ENCODE data around the gene CYP27A1. TPM values are rescaled to one million over a fixed set of nuclear protein-coding genes. Genes with fewer than 3 reads are reported as not detected.
A peak's percentile ranks its signal among the peaks of the same experiment; 100 is the strongest.

CYP27A1 gene
- total RNA-seq, 1 experiment from 2014 or later, result 20.9 TPM

DNA sequence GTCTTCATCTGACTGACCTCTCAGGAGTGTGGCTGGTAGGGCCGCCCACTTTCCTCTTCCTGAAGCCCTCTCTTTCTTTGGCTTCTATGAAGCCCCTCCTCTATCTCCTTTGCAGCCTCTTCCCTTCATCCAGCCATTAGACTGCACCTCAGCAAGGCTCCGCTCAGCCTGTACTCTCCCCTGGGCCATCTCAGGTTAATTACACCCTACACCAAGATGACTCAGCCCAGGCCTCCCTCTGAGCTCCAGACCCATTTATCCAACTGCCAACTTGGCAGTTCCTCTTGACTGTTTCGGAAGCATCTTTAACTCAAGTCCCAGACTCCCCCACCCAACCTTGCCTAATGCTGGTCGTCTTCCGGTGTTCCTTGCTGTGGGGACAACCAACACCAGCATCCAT is 71.8 kb downstream of the CYP27A1 start:
- H3K27me3 ChIP-seq (replicated peaks; ENCODE audit: control insufficient read depth, insufficient read depth, low read length), result peaks cover 2% of the 10 kb centered on the region; the same call in 1 of the 2 replicates
- peaks cover 7% of the 10 kb centered on the region for H3K27me3 Mint-ChIP-seq (ENCODE audit: insufficient read depth, unreplicated experiment)

DNA sequence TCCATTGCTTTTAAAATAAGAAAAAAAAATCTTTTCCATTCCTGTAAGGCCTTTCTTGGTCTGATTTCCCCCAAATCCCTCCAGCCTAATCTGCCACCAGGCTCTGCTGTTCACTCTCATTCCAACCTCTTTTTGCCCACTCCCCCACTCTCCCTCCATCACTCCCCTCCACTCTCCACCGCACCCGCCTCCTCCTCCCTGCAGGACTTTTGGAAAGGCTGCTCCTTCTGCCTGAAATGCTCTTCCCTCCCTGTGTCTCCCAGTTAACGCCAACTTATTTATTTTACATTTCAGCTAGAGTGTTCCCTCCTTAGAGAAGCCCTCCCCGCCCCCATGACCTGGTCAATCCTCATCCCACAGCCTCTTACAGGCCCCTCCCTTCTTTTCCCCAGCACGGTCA is 72.9 kb downstream of the CYP27A1 start:
- Histone ChIP-seq H3K9me3 (no peaks in the 10 kb centered on the region), H3K27me3 (replicated peaks; ENCODE audit: control insufficient read depth, insufficient read depth, low read length) (peaks cover 4% of the 10 kb centered on the region; the same call in 1 of the 2 replicates), H3K36me3 (ENCODE audit: control insufficient read depth, insufficient read depth, low read length) (no peaks in the 10 kb centered on the region), H3K4me3 (ENCODE audit: low read depth, low read length) (no peak overlapping the region), H3K4me1 (peaks cover 36% of the 10 kb centered on the region)
- intact Hi-C loops (cut with micrococcal nuclease; ENCODE audit: unreplicated experiment), result loop anchor here (5.0 kb wide), 1 partner anchor 137 kb away; the partner anchor contains the start of gene CRYBA2
- no peak for DNase-seq
- H3K4me3 Mint-ChIP-seq (ENCODE audit: unreplicated experiment), result no peak overlapping the region
- H3K27ac Mint-ChIP-seq (ENCODE audit: unreplicated experiment), result no peak overlapping the region
- CTCF ChIA-PET, result interaction anchor here (1.3 kb wide), 1 partner anchor 44 kb away, joined by 4 read pairs; no protein-coding TSS in a partner anchor
- TF ChIP-seq, protein P1, sequence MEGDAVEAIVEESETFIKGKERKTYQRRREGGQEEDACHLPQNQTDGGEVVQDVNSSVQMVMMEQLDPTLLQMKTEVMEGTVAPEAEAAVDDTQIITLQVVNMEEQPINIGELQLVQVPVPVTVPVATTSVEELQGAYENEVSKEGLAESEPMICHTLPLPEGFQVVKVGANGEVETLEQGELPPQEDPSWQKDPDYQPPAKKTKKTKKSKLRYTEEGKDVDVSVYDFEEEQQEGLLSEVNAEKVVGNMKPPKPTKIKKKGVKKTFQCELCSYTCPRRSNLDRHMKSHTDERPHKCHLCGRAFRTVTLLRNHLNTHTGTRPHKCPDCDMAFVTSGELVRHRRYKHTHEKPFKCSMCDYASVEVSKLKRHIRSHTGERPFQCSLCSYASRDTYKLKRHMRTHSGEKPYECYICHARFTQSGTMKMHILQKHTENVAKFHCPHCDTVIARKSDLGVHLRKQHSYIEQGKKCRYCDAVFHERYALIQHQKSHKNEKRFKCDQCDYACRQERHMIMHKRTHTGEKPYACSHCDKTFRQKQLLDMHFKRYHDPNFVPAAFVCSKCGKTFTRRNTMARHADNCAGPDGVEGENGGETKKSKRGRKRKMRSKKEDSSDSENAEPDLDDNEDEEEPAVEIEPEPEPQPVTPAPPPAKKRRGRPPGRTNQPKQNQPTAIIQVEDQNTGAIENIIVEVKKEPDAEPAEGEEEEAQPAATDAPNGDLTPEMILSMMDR (IDR thresholded peaks at IDR 0.05; ENCODE audit: insufficient read depth in 1 of 2, low read depth in 1 of 2, low read length in 1 of 2, severe bottlenecking in 1 of 2, unreplicated experiment in 1 of 2), result no peak
- BruUV-seq (replicated peaks), result no TSS peak
- no peaks in the 10 kb centered on the region for H3K9me3 Mint-ChIP-seq (ENCODE audit: unreplicated experiment)
- peaks cover 43% of the 10 kb centered on the region for H3K4me1 Mint-ChIP-seq (ENCODE audit: low read depth, unreplicated experiment)
- POLR2A ChIA-PET, result no interaction called here
- peaks cover 5% of the 10 kb centered on the region for H3K36me3 Mint-ChIP-seq (ENCODE audit: insufficient read depth, unreplicated experiment)
- H3K27me3 Mint-ChIP-seq (ENCODE audit: insufficient read depth, unreplicated experiment), result peaks cover 7% of the 10 kb centered on the region

More for the DNA sequence above, 71.8 kb downstream of the CYP27A1 start:
- BruUV-seq (replicated peaks), result no TSS peak
- TF ChIP-seq, protein P1 (IDR thresholded peaks at IDR 0.05; ENCODE audit: insufficient read depth in 1 of 2, low read depth in 1 of 2, low read length in 1 of 2, severe bottlenecking in 1 of 2, unreplicated experiment in 1 of 2), result no peak
- Mint-ChIP-seq H3K9me3 (ENCODE audit: unreplicated experiment) (no peaks in the 10 kb centered on the region), H3K4me3 (ENCODE audit: unreplicated experiment) (no peak overlapping the region), H3K27ac (ENCODE audit: unreplicated experiment) (no peak overlapping the region), H3K36me3 (ENCODE audit: insufficient read depth, unreplicated experiment) (peaks cover under 1% of the 10 kb centered on the region), H3K4me1 (ENCODE audit: low read depth, unreplicated experiment) (peaks cover 43% of the 10 kb centered on the region)
- H3K4me1 ChIP-seq, result peaks cover 32% of the 10 kb centered on the region
- H3K9me3 ChIP-seq, result no peaks in the 10 kb centered on the region
- CTCF ChIA-PET, result interaction anchor here (0.9 kb wide), 2 partner anchors 23 to 44 kb away, joined by 3 read pairs; no protein-coding TSS in a partner anchor
- intact Hi-C loops (cut with micrococcal nuclease; ENCODE audit: unreplicated experiment), result loop anchor here (1.0 to 5.0 kb wide), 3 partner anchors 23 to 139 kb away; partner anchors contain the start of gene CRYBA2
- H3K4me3 ChIP-seq (ENCODE audit: low read depth, low read length), result no peak overlapping the region
- POLR2A ChIA-PET, result no interaction called here
- H3K36me3 ChIP-seq (ENCODE audit: control insufficient read depth, insufficient read depth, low read length), result no peaks in the 10 kb centered on the region
- DNase-seq, result peak in 1 of 2 experiments; percentile 58

DNA sequence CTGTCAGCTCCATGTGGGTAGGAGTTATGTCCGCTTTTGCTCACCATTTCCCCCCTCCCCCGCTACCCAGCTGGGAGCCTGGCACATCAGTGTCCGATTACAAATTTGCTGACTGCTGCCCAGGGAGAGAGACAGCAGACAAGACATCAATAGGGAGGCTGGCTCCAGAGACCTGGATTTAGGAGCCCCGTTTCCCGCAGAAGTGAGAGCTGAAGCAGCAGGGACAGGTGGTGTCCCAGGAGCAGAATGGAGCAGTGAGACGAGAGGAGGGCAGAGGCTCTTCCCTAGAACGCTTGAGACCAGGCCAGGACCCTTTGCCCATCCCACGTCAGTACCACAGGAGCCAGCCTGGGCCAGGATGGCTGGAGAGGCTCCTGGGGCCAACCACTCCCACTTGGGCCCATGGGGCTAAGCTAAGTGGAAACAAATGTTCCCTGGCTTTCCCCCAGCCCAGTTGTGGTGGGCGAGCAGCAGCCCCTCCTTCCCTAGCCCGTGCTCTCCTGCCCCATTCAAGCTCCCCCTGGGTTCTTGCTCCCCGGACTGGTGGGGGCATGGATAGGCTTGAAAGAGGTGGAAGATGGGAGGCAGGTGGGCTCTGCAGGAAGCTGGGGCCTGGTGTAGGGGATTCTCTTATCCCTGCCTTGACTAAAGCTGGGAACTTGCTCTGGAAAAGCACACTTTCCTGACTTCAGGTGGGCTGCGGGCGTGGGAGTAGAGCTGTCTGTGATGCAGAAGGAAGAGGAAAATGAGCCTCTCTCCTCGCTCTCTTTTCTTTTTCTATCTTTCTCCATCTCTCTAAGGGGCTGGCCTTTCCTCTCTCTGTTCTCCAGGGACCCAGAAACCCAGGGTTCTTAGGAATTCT is 73.6 kb downstream of the CYP27A1 start:
- TF ChIP-seq, protein P1 (IDR thresholded peaks at IDR 0.05; ENCODE audit: insufficient read depth in 1 of 2, low read depth in 1 of 2, low read length in 1 of 2, severe bottlenecking in 1 of 2, unreplicated experiment in 1 of 2), result no peak
- Histone ChIP-seq H3K4me1 (peaks cover 42% of the 10 kb centered on the region), H3K9me3 (no peaks in the 10 kb centered on the region), H3K27me3 (replicated peaks; ENCODE audit: control insufficient read depth, insufficient read depth, low read length) (peaks cover 6% of the 10 kb centered on the region), H3K36me3 (ENCODE audit: control insufficient read depth, insufficient read depth, low read length) (no peaks in the 10 kb centered on the region), H3K4me3 (ENCODE audit: low read depth, low read length) (no peak overlapping the region)
- Mint-ChIP-seq H3K27ac (ENCODE audit: unreplicated experiment) (no peak overlapping the region), H3K9me3 (ENCODE audit: unreplicated experiment) (no peaks in the 10 kb centered on the region), H3K27me3 (ENCODE audit: insufficient read depth, unreplicated experiment) (peaks cover 7% of the 10 kb centered on the region), H3K4me3 (ENCODE audit: unreplicated experiment) (peak overlapping the region; percentile 48), H3K4me1 (ENCODE audit: low read depth, unreplicated experiment) (peaks cover 43% of the 10 kb centered on the region), H3K36me3 (ENCODE audit: insufficient read depth, unreplicated experiment) (peaks cover 5% of the 10 kb centered on the region)
- ChIA-PET CTCF (interaction anchor here (0.6 to 1.3 kb wide), 3 partner anchors 42 to 204 kb away, joined by 3 to 4 read pairs (median 3); no protein-coding TSS in a partner anchor), POLR2A (interaction anchor here (0.6 kb wide), 1 partner anchor 9 kb away, joined by 3 read pairs; no protein-coding TSS in a partner anchor)
- intact Hi-C loops (cut with micrococcal nuclease; ENCODE audit: unreplicated experiment), result no loop called here
- no peak for DNase-seq
- no TSS peak for BruUV-seq (replicated peaks)

Measured in Caco-2 (cell line).